ENCODE measurements around the gene DCUN1D1. TPM values are rescaled to one million over a fixed set of nuclear protein-coding genes. Genes with fewer than 3 reads are reported as not detected.

DCUN1D1 gene
- total RNA-seq, 1 experiment from 2014 or later: 75.3 TPM

GRCh38 chr3:182979674-182980191, 605 bp downstream of the DCUN1D1 start:
- H3K4me1 ChIP-seq (ENCODE audit: insufficient read depth, low read length, poor library complexity, severe bottlenecking): peaks cover 23% of the 10 kb centered on the region
- peak; percentile 48 for DNase-seq (ENCODE audit: low spot score)
- no TSS peak for BruUV-seq (replicated peaks)
- ChIA-PET POLR2A (ENCODE audit: low non-redundant PET) (no interaction called here), CTCF (no interaction called here)
- TF ChIP-seq EZH2 (IDR thresholded peaks at IDR 0.05; ENCODE audit: borderline replicate concordance, low read depth, low read length, poor library complexity, severe bottlenecking): no peak
- H3K27ac ChIP-seq (ENCODE audit: low read depth, low read length, poor library complexity, severe bottlenecking): peak overlapping the region; percentile 78
- peak overlapping the region; percentile 82 for H3K4me3 ChIP-seq (ENCODE audit: low read depth, low read length, poor library complexity, severe bottlenecking)
- intact Hi-C loops (cut with micrococcal nuclease; ENCODE audit: unreplicated experiment): no loop called here
- H3K36me3 ChIP-seq (ENCODE audit: insufficient read depth, low read length, poor library complexity, severe bottlenecking): no peaks in the 10 kb centered on the region
- H3K27me3 ChIP-seq (replicated peaks; ENCODE audit: insufficient read depth, low read depth, low read length, poor library complexity): no peaks in the 10 kb centered on the region
- H3K9me3 ChIP-seq (ENCODE audit: low read depth, low read length, poor library complexity, severe bottlenecking): no peaks in the 10 kb centered on the region

DNA sequence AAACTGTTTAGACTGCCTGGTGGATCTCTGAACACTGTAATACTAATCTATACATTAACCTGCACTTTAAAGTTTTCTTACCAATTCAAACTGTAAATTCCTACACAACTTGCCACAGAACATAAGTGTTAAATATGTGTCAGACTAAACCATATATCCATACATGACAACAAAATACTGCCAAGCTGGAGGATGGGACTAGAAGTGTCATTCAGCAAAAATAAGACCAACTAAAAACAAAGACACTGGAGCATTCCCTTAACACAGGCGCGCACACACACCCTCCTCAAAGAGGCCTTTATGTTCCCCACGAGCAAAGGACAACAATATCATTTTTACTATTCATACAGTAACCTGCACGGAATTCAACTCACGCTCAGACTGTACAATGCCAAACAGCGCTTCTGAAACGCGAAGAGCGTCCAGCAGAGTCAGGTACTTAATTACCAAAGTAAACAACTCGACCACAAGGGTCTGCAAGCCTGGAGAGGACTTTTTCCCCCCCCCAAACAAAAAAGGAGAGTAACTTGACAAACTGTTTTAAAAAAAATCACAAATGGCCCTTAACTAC, 1.1 kb downstream of the DCUN1D1 start:
- Histone ChIP-seq H3K4me1 (ENCODE audit: insufficient read depth, low read length, poor library complexity, severe bottlenecking) (peaks cover 27% of the 10 kb centered on the region), H3K27me3 (replicated peaks; ENCODE audit: insufficient read depth, low read depth, low read length, poor library complexity) (no peaks in the 10 kb centered on the region), H3K36me3 (ENCODE audit: insufficient read depth, low read length, poor library complexity, severe bottlenecking) (no peaks in the 10 kb centered on the region), H3K9me3 (ENCODE audit: low read depth, low read length, poor library complexity, severe bottlenecking) (no peaks in the 10 kb centered on the region), H3K4me3 (ENCODE audit: low read depth, low read length, poor library complexity, severe bottlenecking) (peak overlapping the region; percentile 82), H3K27ac (ENCODE audit: low read depth, low read length, poor library complexity, severe bottlenecking) (peak overlapping the region; percentile 78)
- CTCF ChIA-PET: no interaction called here
- TSS peak; percentile 76 for BruUV-seq (replicated peaks)
- TF ChIP-seq, protein P1, sequence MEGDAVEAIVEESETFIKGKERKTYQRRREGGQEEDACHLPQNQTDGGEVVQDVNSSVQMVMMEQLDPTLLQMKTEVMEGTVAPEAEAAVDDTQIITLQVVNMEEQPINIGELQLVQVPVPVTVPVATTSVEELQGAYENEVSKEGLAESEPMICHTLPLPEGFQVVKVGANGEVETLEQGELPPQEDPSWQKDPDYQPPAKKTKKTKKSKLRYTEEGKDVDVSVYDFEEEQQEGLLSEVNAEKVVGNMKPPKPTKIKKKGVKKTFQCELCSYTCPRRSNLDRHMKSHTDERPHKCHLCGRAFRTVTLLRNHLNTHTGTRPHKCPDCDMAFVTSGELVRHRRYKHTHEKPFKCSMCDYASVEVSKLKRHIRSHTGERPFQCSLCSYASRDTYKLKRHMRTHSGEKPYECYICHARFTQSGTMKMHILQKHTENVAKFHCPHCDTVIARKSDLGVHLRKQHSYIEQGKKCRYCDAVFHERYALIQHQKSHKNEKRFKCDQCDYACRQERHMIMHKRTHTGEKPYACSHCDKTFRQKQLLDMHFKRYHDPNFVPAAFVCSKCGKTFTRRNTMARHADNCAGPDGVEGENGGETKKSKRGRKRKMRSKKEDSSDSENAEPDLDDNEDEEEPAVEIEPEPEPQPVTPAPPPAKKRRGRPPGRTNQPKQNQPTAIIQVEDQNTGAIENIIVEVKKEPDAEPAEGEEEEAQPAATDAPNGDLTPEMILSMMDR (conservative IDR thresholded peaks at IDR 0.05; ENCODE audit: low read depth, low read length): no peak
- TF ChIP-seq EZH2 (IDR thresholded peaks at IDR 0.05; ENCODE audit: borderline replicate concordance, low read depth, low read length, poor library complexity, severe bottlenecking): no peak
- intact Hi-C loops (cut with micrococcal nuclease; ENCODE audit: unreplicated experiment): no loop called here
- no peak for DNase-seq (ENCODE audit: low spot score)
- POLR2A ChIA-PET (ENCODE audit: low non-redundant PET): interaction anchor here (0.6 kb wide), 1 partner anchor 18 kb away, joined by 3 read pairs; no protein-coding TSS in a partner anchor

GRCh38 chr3:182978387-182978786, 2.0 kb downstream of the DCUN1D1 start:
- no peaks in the 10 kb centered on the region for H3K36me3 ChIP-seq (ENCODE audit: insufficient read depth, low read length, poor library complexity, severe bottlenecking)
- POLR2A ChIA-PET (ENCODE audit: low non-redundant PET): interaction anchor here (0.6 kb wide), 1 partner anchor 72 kb away, joined by 3 read pairs; no protein-coding TSS in a partner anchor
- CTCF ChIA-PET: no interaction called here
- no peak for TF ChIP-seq EZH2 (IDR thresholded peaks at IDR 0.05; ENCODE audit: borderline replicate concordance, low read depth, low read length, poor library complexity, severe bottlenecking)
- TF ChIP-seq, protein P1 (conservative IDR thresholded peaks at IDR 0.05; ENCODE audit: low read depth, low read length): no peak
- peaks cover 27% of the 10 kb centered on the region for H3K4me1 ChIP-seq (ENCODE audit: insufficient read depth, low read length, poor library complexity, severe bottlenecking)
- intact Hi-C loops (cut with micrococcal nuclease; ENCODE audit: unreplicated experiment): no loop called here
- no peaks in the 10 kb centered on the region for H3K9me3 ChIP-seq (ENCODE audit: low read depth, low read length, poor library complexity, severe bottlenecking)
- H3K4me3 ChIP-seq (ENCODE audit: low read depth, low read length, poor library complexity, severe bottlenecking): peak overlapping the region; percentile 82
- DNase-seq (ENCODE audit: low spot score): no peak
- H3K27ac ChIP-seq (ENCODE audit: low read depth, low read length, poor library complexity, severe bottlenecking): peak overlapping the region; percentile 19
- BruUV-seq (replicated peaks): no TSS peak
- no peaks in the 10 kb centered on the region for H3K27me3 ChIP-seq (replicated peaks; ENCODE audit: insufficient read depth, low read depth, low read length, poor library complexity)

GRCh38 chr3:182973047-182973446, 7.3 kb downstream of the DCUN1D1 start:
- Histone ChIP-seq H3K27me3 (replicated peaks; ENCODE audit: insufficient read depth, low read depth, low read length, poor library complexity) (no peaks in the 10 kb centered on the region), H3K36me3 (ENCODE audit: insufficient read depth, low read length, poor library complexity, severe bottlenecking) (no peaks in the 10 kb centered on the region), H3K4me1 (ENCODE audit: insufficient read depth, low read length, poor library complexity, severe bottlenecking) (peaks cover 45% of the 10 kb centered on the region), H3K27ac (ENCODE audit: low read depth, low read length, poor library complexity, severe bottlenecking) (no peak overlapping the region), H3K4me3 (ENCODE audit: low read depth, low read length, poor library complexity, severe bottlenecking) (no peak overlapping the region), H3K9me3 (ENCODE audit: low read depth, low read length, poor library complexity, severe bottlenecking) (no peaks in the 10 kb centered on the region)
- ChIA-PET POLR2A (ENCODE audit: low non-redundant PET) (no interaction called here), CTCF (no interaction called here)
- intact Hi-C loops (cut with micrococcal nuclease; ENCODE audit: unreplicated experiment): no loop called here
- no TSS peak for BruUV-seq (replicated peaks)
- TF ChIP-seq, protein P1 (conservative IDR thresholded peaks at IDR 0.05; ENCODE audit: low read depth, low read length): no peak
- no peak for TF ChIP-seq EZH2 (IDR thresholded peaks at IDR 0.05; ENCODE audit: borderline replicate concordance, low read depth, low read length, poor library complexity, severe bottlenecking)
- DNase-seq (ENCODE audit: low spot score): no peak

Measured in A673 (cell line).